Nasal cavity respiratory epithelium epithelial cell of viscerocranial mucosa (primary cell): ENCODE results near the gene WDR76. TPM values are rescaled to one million over a fixed set of nuclear protein-coding genes. Genes with fewer than 3 reads are reported as not detected.

Experiments
- total RNA-seq: library from RNA; depleted of rRNA; stranded (reverse); fragments of >200 nt; gene quantifications from 2 replicates; pipeline ENCODE4 v1.2.3, GENCODE V29; 2014

WDR76 gene
- total RNA-seq, result 1.4 and 1.6 TPM in 2 replicates

GRCh38 chr15:43826508-43827341 is at the start of gene WDR76:
Gene WDR76 (plus strand): TSS chr15:43827002. CDS start chr15:43827033, 31 bp downstream.

GRCh38 chr15:43791993-43792760 is 34.6 kb upstream of the WDR76 start, which contains the start of gene SERF2:
Gene SERF2 (plus strand): TSS chr15:43792320. CDS start chr15:43792377, 57 bp downstream.

DNA sequence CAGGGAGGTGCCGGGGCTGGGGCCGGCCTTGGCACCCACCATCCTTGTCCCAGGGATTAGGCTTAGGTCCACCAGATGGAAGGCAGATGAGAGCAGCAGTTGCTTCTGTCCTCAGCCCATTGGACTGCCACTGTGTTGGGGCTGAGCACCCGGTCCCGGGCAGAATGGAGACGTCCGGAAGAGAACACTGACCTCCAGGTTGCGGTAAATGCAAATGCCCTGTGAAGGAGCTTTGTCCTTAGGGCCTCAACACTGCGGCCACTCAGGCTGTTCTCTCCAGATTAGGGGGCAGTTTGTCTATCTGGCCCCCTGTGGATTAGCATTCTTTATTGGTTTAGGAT is 26.9 kb upstream of the WDR76 start, which contains the start of gene SERINC4:
Gene SERINC4 (minus strand): TSS at position 276 of the 341 bp plus-strand sequence. CDS start 234 bp downstream, at position 42.

GRCh38 chr15:43800286-43801141 is 26.3 kb upstream of the WDR76 start, which contains the start of gene HYPK:
Gene HYPK (plus strand): TSS chr15:43800599. CDS start chr15:43800623, 24 bp downstream.

DNA sequence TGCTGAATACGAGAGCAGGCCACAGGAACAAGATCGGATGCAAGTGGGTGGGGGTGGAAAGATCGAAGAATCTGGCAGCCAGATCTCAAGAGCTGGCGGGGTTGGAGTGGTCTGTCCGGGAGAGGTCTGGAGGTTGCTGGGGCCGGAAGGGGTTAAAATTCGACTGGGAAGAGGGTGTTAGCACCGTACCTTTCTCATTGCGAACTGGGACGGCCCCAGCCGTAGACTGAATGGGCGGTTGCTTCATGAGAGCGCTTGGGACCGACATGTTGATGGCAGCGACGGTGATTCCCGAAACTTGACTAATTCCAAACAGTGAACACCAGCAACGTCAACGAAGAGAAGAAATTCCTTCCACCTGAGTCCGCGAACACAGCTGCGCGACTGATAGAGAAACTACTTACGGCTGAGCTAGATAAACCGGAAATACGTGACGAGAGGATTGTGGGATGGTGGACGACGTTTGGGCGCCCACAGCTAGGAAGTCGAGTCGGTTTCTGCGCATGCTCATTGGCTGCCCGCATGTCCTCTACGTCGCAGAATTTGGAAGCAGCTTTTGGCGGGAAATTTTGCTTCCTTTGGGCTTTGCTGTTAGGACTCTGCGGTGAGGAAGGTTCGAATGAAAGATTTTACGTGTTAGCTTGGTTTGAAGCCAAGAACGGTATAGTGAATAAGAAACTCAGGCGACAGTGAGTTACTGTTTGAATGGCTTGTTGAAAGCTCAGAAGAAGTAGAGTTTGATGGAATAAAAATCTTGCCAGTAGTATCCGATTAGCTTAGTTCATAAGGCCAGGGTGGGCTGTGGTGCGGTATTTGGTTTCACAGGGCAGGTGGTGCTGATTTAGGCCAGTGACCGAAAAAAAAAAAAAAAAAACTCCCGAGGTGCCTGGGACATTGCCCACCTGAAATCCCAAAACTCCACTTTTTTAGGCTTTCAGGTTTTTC is 2.2 kb upstream of the WDR76 start, which contains the start of gene MFAP1:
Gene MFAP1 (minus strand): TSS at position 389 of the 945 bp plus-strand sequence. CDS start 121 bp downstream, at position 268.

Other genes with a start within 250 kb of the WDR76 start
- 53.3 and 101 TPM in 2 replicates for gene PPIP5K1, start 236.8 kb upstream of the WDR76 start, total RNA-seq
- gene CKMT1B, start 233.0 kb upstream of the WDR76 start, total RNA-seq, result 17.8 and 69.5 TPM in 2 replicates
- 0.34 and 0.71 TPM in 2 replicates for gene STRC, start 208.2 kb upstream of the WDR76 start, total RNA-seq
- gene CATSPER2, start 178.2 kb upstream of the WDR76 start, total RNA-seq, result 1.4 and 6.7 TPM in 2 replicates
- 21.5 and 63.9 TPM in 2 replicates for gene CKMT1A, start 133.1 kb upstream of the WDR76 start, total RNA-seq
- 223 and 333 TPM in 2 replicates for gene PDIA3, start 80.6 kb upstream of the WDR76 start, total RNA-seq
- gene ELL3, start 50.0 kb upstream of the WDR76 start, total RNA-seq, result 21.9 and 24.1 TPM in 2 replicates
- gene SERF2, start 34.7 kb upstream of the WDR76 start, total RNA-seq, result 224 and 266 TPM in 2 replicates
- 0.07 TPM in 1 of 2 replicates, not detected in the other for gene SERINC4, start 26.8 kb upstream of the WDR76 start, total RNA-seq
- 4.3 and 5.8 TPM in 2 replicates for gene HYPK, start 26.4 kb upstream of the WDR76 start, total RNA-seq
- 28.4 and 38.1 TPM in 2 replicates for gene MFAP1, start 2.3 kb upstream of the WDR76 start, total RNA-seq